HG03575 (cell line): ENCODE data around the gene CAND2.
"Not testable (repeated sequence)": the region's sequence is repeated elsewhere in the genome, so short reads cannot be mapped to it uniquely, and the experiment has no call there.

Source experiments
- ATAC-seq: cut with Tn5 transposase; IDR thresholded peaks from one replicate; pipeline ENCODE4 v1.9.1; 2021; ENCODE audit not compliant: unreplicated experiment, insufficient number of reproducible peaks, low FRiP score; ENCODE audit errors: extremely low read depth

Gene CAND2

DNA sequence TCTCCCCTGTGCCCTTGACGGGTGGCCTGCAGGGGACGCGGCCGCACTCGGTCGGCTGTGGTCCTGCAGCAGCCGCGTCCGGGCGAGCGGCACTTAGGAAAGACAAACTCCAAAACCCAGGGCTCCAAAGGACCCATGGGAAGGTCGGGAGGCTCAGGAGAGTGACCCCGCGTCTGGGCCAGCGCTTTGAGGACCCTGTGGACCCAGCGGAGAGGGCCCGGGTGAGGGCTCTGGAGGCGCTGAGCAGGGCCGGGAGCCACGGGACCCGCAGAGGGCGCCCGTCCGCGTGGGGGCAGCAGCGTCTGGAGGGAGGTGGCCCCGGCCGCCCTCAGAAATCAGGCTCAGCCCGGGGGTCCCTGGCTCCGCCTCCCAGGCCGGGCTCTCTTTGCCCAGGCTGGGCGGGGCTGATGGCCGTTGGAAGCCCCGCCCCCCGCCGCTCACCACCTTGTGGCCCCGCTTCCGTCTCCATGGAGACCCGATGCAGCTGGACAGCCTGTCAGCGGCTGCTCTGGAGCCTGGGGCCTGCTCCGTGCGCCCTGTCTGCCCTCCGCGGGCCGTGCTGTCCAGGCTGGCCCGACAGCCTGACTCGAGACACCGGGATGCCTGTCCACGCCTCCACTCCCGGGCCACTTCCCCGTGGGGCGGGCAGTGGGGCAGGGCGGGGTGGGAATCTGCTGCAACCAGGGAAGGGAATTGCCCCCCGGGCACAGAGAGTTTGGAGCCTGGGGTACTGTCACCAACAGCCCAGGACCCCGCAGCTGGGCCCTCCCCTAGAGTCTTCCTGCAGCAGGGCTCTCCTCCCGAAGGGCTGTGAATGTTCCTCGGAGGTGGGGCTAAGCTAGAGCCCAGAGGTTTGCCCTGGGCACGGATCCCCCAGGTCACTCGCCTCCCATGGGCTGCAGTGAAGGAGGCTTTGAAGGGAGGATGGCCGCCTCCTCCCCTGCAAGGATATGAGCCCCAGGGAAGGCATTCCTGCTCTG, 79.7 kb downstream of the CAND2 start:
- no peak for ATAC-seq

DNA sequence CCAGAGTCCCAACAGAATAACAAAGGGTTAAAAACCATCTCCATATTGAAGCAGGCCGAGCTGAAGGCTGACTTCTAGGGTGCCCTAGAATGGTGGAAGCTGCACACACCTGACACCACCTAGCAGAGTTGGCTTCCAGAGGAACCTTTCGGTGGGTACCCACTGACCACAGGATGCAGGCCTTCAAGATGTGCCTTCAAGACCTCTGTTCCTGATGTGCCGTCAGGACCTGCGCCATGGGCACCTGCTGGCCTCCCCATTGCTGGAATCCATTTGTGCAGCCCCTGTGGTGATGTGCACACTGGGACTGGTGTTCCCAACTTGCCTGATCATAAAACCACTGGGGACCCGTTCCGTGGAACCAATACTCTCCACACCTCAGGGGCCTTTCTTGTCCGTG, 80.6 kb downstream of the CAND2 start:
- no peak for ATAC-seq

GRCh38 chr3:12878141-12878574, 81.7 kb downstream of the CAND2 start:
- ATAC-seq, result no peak

GRCh38 chr3:12878758-12879157, 82.3 kb downstream of the CAND2 start:
- not testable (repeated sequence) for ATAC-seq

- no peak for ATAC-seq
Observed at GRCh38 chr3:12879191-12879815, 82.8 kb downstream of the CAND2 start.

GRCh38 chr3:12881858-12882257, 85.4 kb downstream of the CAND2 start:
- ATAC-seq, result not testable (repeated sequence)

- no peak for ATAC-seq
Observed at GRCh38 chr3:12882336-12883310, 86.1 kb downstream of the CAND2 start.

DNA sequence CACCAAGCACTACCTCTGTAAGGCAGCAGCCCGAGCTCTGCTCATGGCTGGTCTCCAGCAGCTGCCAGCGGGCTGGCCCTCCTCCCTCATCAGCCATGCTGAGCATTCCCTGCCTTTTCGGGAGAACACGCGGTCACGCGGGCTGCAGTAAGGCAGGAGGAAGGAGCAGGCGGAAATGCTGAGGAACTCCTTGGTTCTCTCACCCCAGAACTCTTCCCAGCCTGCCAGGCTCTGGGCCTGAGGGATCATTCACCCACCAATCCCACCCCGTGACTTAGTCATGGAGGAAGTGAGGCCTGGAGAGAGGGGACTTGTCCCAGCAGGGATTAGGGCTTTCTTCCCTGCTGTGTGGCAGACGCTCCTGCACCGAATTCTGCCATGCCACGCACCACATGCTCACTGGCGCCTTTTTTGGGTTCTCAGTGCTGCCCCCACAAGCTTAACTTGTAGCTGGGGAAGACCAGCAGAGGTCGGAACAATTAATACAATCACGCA, 87.8 kb downstream of the CAND2 start:
- no peak for ATAC-seq
